ENCODE measurements around the gene PKDREJ. TPM values are rescaled to one million over a fixed set of nuclear protein-coding genes. Genes with fewer than 3 reads are reported as not detected.

Gene PKDREJ
- polyA plus RNA-seq, 1 of the 3 experiments (the other 2 are of a cell fraction), result not detected

- TF ChIP-seq EP300 (IDR thresholded peaks at IDR 0.05; ENCODE audit: borderline replicate concordance in 1 of 2, low read depth in 1 of 2, low read length in 1 of 2), result no peak
These were observed 46.5 kb upstream of the PKDREJ start (continued) for GRCh38 chr22:46309526-46310085.

- H3K36me3 ChIP-seq (replicated peaks in 1 of 2; ENCODE audit: control insufficient read depth in 1 of 2, insufficient read depth in 2 of 2, low read length in 1 of 2), result peaks cover 0 to 9% of the 10 kb centered on the region in 2 experiments
- H3K79me2 ChIP-seq (ENCODE audit: insufficient read depth), result peaks cover 97% of the 10 kb centered on the region
- 96% methylated on average over 13 of the region's 23 CpGs for WGBS (ENCODE audit: low lambda C conversion rate)
- no peak for TF ChIP-seq NRF1 (IDR thresholded peaks at IDR 0.05; ENCODE audit: low read depth, low read length)
- TF ChIP-seq SMC3 (IDR thresholded peaks at IDR 0.05; ENCODE audit: low read depth, low read length), result no peak
- TF ChIP-seq CHD2 (IDR thresholded peaks at IDR 0.05; ENCODE audit: low read length, partially characterized antibody), result no peak
- no peak for TF ChIP-seq GATA2 (CRISPR knock-in tag; IDR thresholded peaks at IDR 0.05)
- no peak for TF ChIP-seq NFIC (IDR thresholded peaks at IDR 0.05; ENCODE audit: borderline replicate concordance)
- no peak for TF ChIP-seq FOSL2 (IDR thresholded peaks at IDR 0.05; ENCODE audit: borderline replicate concordance, low read depth)
- TF ChIP-seq REST (IDR thresholded peaks at IDR 0.05; ENCODE audit: low read depth, low read length), result no peak
- TF ChIP-seq GABPA (IDR thresholded peaks at IDR 0.05; ENCODE audit: low read depth), result no peak
- TF ChIP-seq FOXM1 (IDR thresholded peaks at IDR 0.05; ENCODE audit: low read depth), result no peak
- TF ChIP-seq YY1 (IDR thresholded peaks at IDR 0.05; ENCODE audit: low read depth), result no peak
- ChIA-PET POLR2A (no interaction called here), CTCF (interaction anchor here (0.9 to 7.4 kb wide), 4 partner anchors 11 to 314 kb away, joined by 3 to 66 read pairs (median 6); no protein-coding TSS in a partner anchor)
- no peak overlapping the region for H3K4me3 ChIP-seq (ENCODE audit: low read depth in 2 of 2, low read length in 1 of 2)
- no peak for DNase-seq
- peaks cover 13% of the 10 kb centered on the region for H3F3A ChIP-seq (replicated peaks; ENCODE audit: insufficient read depth)
- 0 out of 4 replicates have a peak, but pooled peaks cover 0 to 6% of the 10 kb centered on the region in 2 experiments for H3K4me1 ChIP-seq (ENCODE audit: control insufficient read depth in 1 of 2, insufficient read depth in 2 of 2, low read depth in 1 of 2, low read length in 1 of 2)
- no peak overlapping the region for H3K27ac ChIP-seq (ENCODE audit: low read depth in 2 of 2, low read length in 1 of 2)
- no peak overlapping the region for H3K9ac ChIP-seq
- H4K20me1 ChIP-seq (ENCODE audit: insufficient read depth), result peaks cover 10% of the 10 kb centered on the region; the same call in 1 of the 2 replicates
- H3K9me3 ChIP-seq, result no peaks in the 10 kb centered on the region
- no peaks in the 10 kb centered on the region for H3K9me2 ChIP-seq
- no peaks in the 10 kb centered on the region for H3K27me3 ChIP-seq (ENCODE audit: insufficient read depth)
- H3K4me2 ChIP-seq, result no peak overlapping the region
- H2AFZ ChIP-seq (ENCODE audit: low read depth), result no peak overlapping the region; the same call in 1 of the 2 replicates
These were observed 45.3 kb upstream of the PKDREJ start for GRCh38 chr22:46308283-46308988.
